ENCODE measurements around the gene NUTM1. TPM values are rescaled to one million over a fixed set of nuclear protein-coding genes. Genes with fewer than 3 reads are reported as not detected.

Gene NUTM1
- total RNA-seq, 3 donors from 2014 or later (not counting 1 experiment from before 2014, with no cell fraction given) = not detected

DNA sequence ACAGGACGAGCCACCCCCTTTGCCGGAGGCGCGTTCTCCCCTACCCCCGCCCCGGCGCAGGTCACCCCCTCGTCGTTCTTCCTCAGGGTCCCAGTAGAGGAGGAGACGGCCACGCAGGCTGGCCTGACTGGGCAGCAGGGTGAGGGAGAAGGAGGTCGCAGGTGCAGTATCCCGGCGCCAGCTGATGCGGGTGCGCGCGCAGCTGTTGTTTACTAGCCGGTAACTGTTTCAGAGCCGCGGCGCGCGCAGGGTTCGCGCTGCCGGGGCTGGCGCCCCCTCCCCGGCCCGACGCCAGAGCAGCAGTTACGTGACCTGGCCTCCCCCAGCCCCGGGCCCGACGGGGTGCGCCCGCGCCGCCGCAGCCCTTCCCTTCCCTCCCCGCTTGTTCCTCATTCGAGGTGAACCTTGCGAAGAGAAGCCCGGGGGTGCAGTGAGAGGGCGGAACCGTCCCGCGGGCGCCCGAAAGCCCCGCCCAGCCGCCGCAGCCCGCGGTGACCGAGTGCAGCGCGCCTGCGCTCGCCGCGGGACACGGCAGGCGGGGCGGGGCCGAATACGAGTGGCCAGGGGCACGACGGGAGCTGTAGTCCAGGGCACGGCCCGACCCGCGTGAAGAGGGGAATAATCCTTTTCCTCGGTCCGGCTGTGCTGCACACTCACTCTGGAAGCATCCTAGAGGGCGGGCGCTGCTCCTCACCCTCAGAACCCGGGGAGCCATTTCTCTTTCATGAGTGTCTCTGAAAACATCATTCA lies 5.4 kb upstream of the NUTM1 start, which contains the start of gene SLC12A6:
SLC12A6 (minus strand) TSS at position 225 of the 750 bp plus-strand sequence. CDS start 1,101 bp downstream, outside the sequence.
- intact Hi-C loops (cut with micrococcal nuclease) = loop anchor here (2.0 to 5.0 kb wide), 2 partner anchors 113 to 235 kb away; partner anchors contain the start of genes EMC4, EMC7 and PGBD4
- DNase-seq (peak; percentile 91 to 95), ATAC-seq (peak; percentile 84 to 94 (median 91))
- TF ChIP-seq, protein P1, sequence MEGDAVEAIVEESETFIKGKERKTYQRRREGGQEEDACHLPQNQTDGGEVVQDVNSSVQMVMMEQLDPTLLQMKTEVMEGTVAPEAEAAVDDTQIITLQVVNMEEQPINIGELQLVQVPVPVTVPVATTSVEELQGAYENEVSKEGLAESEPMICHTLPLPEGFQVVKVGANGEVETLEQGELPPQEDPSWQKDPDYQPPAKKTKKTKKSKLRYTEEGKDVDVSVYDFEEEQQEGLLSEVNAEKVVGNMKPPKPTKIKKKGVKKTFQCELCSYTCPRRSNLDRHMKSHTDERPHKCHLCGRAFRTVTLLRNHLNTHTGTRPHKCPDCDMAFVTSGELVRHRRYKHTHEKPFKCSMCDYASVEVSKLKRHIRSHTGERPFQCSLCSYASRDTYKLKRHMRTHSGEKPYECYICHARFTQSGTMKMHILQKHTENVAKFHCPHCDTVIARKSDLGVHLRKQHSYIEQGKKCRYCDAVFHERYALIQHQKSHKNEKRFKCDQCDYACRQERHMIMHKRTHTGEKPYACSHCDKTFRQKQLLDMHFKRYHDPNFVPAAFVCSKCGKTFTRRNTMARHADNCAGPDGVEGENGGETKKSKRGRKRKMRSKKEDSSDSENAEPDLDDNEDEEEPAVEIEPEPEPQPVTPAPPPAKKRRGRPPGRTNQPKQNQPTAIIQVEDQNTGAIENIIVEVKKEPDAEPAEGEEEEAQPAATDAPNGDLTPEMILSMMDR (IDR thresholded peaks at IDR 0.05) = no peak
- H3K27ac ChIP-seq (ENCODE audit: low read length) = peak within 1 kb of the TSS; percentile 76
- no peaks in the 10 kb centered on the region for H3K27me3 Mint-ChIP-seq (ENCODE audit: low read depth in 2 of 2)
- no peaks in the 10 kb centered on the region for H3K27me3 ChIP-seq (ENCODE audit: control insufficient read depth, insufficient read depth, low read length)
- no peaks in the 10 kb centered on the region for H3K9me3 ChIP-seq (ENCODE audit: control insufficient read depth, insufficient read depth, low read length)
- peaks cover 47 to 52% of the 10 kb centered on the region in 2 donors for H3K4me1 Mint-ChIP-seq
- H3K4me3 ChIP-seq (ENCODE audit: low read length) = peak within 1 kb of the TSS; percentile 79
- peaks cover 23% of the 10 kb centered on the region for H3K36me3 ChIP-seq (ENCODE audit: control insufficient read depth, insufficient read depth, low read length)
- no peaks in the 10 kb centered on the region for H3K36me3 Mint-ChIP-seq
- peaks cover 41% of the 10 kb centered on the region for H3K4me1 ChIP-seq (ENCODE audit: control insufficient read depth, insufficient read depth, low read length)
- H3K4me3 Mint-ChIP-seq = peak within 1 kb of the TSS; percentile 97
- H3K27ac Mint-ChIP-seq = peak within 1 kb of the TSS; percentile 92 to 95
- H3K9me3 Mint-ChIP-seq = no peaks in the 10 kb centered on the region
- under 1% methylated on average over 78 of the region's 78 CpGs for WGBS (ENCODE audit: insufficient coverage)

DNA sequence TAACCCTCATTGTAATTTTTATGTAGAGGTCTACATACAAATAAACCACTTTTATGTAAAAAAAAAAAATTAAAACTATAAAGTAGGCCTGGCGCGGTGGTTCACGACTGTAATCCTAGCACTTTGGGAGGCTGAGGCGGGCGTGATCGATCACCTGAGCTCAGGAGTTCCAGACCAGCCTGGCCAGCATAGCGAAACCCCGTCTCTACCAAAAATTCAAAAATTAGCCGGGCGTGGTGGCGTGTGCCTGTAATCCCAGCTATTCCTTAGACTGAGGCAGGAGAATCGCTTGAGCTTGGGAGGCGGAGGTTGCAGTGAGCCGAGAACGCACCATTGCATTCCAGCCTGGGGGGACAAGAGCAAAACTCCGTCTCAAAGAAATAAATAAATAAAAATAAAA lies 4.8 kb upstream of the NUTM1 start:
- Mint-ChIP-seq H3K36me3 (no peaks in the 10 kb centered on the region), H3K27ac (peak overlapping the region in 1 of 2 donors; percentile 95), H3K9me3 (no peaks in the 10 kb centered on the region), H3K4me3 (no peak overlapping the region), H3K4me1 (peaks cover 47 to 51% of the 10 kb centered on the region in 2 donors), H3K27me3 (ENCODE audit: low read depth in 2 of 2) (no peaks in the 10 kb centered on the region)
- Histone ChIP-seq H3K27ac (ENCODE audit: low read length) (peak overlapping the region; percentile 47), H3K4me1 (ENCODE audit: control insufficient read depth, insufficient read depth, low read length) (peaks cover 37% of the 10 kb centered on the region), H3K27me3 (ENCODE audit: control insufficient read depth, insufficient read depth, low read length) (no peaks in the 10 kb centered on the region), H3K4me3 (ENCODE audit: low read length) (peak overlapping the region; percentile 79), H3K36me3 (ENCODE audit: control insufficient read depth, insufficient read depth, low read length) (peaks cover 23% of the 10 kb centered on the region), H3K9me3 (ENCODE audit: control insufficient read depth, insufficient read depth, low read length) (no peaks in the 10 kb centered on the region)
- DNase-seq = no peak
- WGBS (ENCODE audit: insufficient coverage) = 76% methylated on average over 15 of the region's 16 CpGs
- TF ChIP-seq, protein P1 (IDR thresholded peaks at IDR 0.05) = no peak
- intact Hi-C loops (cut with micrococcal nuclease) = loop anchor here (2.0 to 5.0 kb wide), 2 partner anchors 114 to 236 kb away; partner anchors contain the start of genes EMC4, EMC7 and PGBD4
- ATAC-seq = no peak

DNA sequence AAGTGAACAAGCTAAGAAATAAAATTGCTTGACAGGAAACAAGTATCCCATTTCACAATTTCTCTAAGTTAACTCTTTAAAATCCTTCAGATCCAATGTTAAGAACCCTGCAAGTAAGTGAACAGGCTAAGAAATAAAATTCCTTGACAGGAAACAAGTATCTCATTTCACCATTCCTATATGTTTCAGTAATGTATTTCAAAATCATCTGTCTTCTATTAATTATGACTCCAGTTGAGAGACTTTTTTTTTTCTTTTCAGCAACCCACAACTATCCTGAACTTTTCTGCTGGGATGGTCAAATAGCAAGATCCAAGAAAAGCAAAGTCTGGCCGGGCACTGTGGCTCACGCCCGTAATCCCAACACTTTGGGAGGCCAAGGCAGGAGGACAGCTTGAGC lies 3.2 kb upstream of the NUTM1 start:
- peaks cover 31% of the 10 kb centered on the region for H3K4me1 ChIP-seq (ENCODE audit: control insufficient read depth, insufficient read depth, low read length)
- ATAC-seq (no peak), DNase-seq (no peak)
- WGBS (ENCODE audit: insufficient coverage) = 93% methylated on average over 3 of the region's 3 CpGs
- no peaks in the 10 kb centered on the region for H3K36me3 Mint-ChIP-seq
- H3K9me3 ChIP-seq (ENCODE audit: control insufficient read depth, insufficient read depth, low read length) = no peaks in the 10 kb centered on the region
- intact Hi-C loops (cut with micrococcal nuclease) = loop anchor here (2.0 to 5.0 kb wide), 2 partner anchors 115 to 238 kb away; partner anchors contain the start of genes EMC4, EMC7 and PGBD4
- no peaks in the 10 kb centered on the region for H3K9me3 Mint-ChIP-seq
- peak overlapping the region; percentile 52 for H3K4me3 Mint-ChIP-seq
- H3K27ac Mint-ChIP-seq = peak overlapping the region in 1 of 2 donors; percentile 34
- no peak overlapping the region for H3K4me3 ChIP-seq (ENCODE audit: low read length)
- no peaks in the 10 kb centered on the region for H3K27me3 ChIP-seq (ENCODE audit: control insufficient read depth, insufficient read depth, low read length)
- H3K27me3 Mint-ChIP-seq (ENCODE audit: low read depth in 2 of 2) = no peaks in the 10 kb centered on the region
- peaks cover 23% of the 10 kb centered on the region for H3K36me3 ChIP-seq (ENCODE audit: control insufficient read depth, insufficient read depth, low read length)
- peaks cover 34 to 35% of the 10 kb centered on the region in 2 donors for H3K4me1 Mint-ChIP-seq
- no peak overlapping the region for H3K27ac ChIP-seq (ENCODE audit: low read length)
- TF ChIP-seq, protein P1 (IDR thresholded peaks at IDR 0.05) = no peak
